NCI-H2107 (cell line): ENCODE results near the gene SMIM10L2A.
"Not testable (repeated sequence)": the region's sequence is repeated elsewhere in the genome, so short reads cannot be mapped to it uniquely, and the experiment has no call there.

Experiments
- DNase-seq: peaks from one replicate; lab custom pipeline; 2025; lab: John Stamatoyannopoulos, UW

SMIM10L2A gene

DNA sequence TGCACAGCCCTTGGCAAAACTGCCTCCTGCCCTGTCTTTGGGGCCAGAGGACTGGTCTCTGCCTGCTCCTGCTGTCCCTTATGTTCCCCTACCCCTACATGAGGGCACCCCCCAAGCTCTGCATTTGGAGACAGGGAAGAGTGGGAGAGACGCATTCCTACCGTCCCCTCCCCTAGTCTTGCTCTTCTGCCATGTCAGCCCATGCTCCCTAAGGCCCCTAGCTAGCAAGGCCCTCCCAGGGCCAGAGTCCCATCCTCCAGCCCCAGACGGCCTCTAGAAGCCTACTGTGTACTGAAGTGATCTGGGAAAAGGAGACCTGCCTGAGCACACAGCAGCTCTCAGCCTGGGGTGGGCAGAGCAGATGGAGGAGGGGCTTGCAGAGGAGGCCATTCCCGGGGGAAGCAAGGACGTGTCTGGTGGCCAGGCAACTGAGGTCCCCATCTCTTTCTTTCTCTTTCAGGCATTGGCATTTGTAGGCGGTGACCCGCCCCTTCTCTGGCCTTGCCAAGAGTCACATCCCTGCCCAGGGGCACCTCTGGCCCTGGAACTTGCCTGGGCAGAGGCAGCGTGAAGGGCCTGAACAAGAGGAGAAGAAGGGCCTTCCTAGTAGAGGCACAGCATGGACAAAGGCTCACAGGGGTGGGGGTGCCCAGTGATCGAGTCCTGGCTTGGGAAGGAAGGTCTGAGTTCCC lies 1.6 kb downstream of the SMIM10L2A start:
- DNase-seq = not testable (repeated sequence)

DNA sequence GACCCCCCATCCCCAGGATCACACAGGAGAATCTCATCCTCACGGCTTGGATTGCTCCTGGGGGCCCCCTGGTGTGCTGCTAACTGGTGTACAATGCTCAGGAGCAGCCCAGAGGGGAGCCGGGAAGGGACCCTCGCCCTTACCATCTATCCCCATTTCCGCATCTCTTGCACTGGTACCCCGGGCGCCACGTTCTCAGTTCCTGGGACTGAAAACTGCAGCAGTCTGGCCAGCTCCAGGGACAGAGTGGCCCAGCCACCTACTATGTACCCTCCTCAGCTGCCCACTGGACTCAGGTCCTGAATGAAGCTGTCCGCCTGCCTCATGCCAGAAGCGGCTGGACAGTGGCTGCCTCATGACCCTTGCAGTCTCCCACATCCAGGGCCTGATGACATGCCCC lies 2.7 kb downstream of the SMIM10L2A start:
- DNase-seq = no peak

DNA sequence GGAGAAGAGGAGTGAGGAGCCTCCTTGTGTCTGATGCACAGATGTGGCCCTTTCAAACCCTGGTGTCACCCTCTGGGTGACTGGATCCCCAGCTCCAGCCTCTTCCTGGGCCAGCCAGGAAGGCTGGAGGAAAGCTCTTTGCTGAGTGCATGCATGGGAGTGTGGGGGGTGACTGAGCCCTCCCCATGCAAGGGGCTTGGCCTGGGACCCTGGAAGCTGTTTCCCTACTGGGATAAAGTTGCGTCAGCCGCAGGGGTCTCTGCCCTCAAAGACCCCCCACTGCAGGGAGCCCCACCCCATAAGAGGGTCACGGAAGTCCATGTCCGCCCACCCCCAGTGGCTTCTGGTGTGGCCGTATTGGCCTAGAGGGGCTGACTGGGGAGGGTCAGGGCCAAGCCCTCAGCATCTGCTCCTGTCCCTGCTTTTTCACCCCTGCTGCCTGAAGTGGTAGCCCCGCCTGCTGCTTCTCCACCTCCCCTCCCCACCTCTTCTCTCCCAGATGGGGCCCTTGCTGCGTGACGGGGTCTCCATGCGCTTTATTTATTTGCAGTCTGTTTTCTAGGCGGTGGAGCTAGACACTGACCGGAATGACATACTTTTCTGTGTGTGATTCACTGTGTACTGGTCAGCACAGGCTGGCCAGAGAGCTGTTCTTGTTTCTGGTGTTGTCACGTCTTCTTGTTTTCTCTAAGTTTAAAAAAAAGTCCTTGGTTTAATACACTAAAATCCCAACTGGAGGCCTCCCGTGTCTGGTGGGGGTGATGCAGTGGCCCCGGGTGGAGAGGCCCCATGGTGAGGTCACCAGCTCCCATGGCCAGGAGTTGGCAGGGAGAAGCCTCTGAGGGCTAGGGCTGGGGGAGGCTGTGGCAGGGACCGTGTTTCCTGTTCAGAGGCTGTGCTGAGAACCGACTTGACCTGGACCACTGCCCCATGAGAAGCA lies 3.6 kb downstream of the SMIM10L2A start:
- no peak for DNase-seq

DNA sequence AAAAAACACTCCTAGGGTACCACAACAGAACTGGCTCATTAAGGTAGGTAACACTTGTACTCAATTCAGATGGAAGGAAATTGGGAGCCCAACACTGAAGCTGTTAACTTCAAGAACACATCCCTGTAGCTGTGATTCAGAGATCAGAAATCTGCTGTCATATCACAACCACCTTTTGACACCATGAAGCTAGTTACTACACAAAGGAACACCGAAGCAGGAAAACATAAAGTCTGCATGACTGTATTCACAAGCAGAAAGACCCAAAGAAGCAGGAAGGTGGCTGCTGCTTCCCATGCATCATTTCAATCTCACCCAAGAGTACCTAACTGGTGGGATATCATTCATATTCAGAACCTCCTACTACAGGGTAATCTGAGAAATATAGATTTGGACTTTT lies 7.7 kb downstream of the SMIM10L2A start:
- no peak for DNase-seq

DNA sequence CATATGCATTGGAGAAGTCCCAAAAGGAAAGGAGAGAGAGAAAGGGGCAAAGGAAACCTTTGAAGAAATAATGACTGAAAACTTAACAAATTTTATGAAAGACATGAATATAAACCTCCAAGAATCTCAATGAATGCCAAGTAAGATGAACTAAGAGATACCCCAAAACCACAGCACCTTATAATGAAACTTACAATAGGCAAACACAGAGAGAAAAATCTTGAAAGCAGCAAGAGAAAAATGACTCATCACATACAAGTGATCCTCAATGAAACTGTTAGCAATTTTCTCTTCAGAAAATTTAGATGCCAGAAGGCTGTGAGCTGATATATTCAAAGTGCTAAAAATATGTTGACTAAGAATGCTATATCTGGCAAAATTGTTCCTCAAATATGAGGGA lies 10.1 kb downstream of the SMIM10L2A start:
- no peak for DNase-seq

DNA sequence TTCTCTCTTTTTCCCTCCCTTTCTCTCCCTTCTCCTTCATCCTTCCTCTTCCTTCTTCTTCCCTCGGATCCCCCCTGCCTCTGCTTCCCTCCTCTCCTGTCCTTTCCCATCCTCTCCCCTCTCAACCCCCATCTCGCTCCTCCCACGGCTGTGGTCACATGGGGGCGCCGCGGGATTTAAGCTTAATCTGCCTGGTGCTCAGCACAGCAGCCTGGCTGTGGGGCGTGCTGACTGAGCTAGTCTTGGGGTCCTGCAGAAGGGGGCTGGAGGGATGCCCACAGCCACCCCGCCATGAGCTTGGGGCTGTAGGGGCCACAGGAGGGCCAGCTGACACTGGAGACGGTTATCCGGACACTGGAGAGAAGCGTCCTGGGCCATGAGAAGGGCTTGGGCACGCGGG lies 10.7 kb downstream of the SMIM10L2A start:
- no peak for DNase-seq

DNA sequence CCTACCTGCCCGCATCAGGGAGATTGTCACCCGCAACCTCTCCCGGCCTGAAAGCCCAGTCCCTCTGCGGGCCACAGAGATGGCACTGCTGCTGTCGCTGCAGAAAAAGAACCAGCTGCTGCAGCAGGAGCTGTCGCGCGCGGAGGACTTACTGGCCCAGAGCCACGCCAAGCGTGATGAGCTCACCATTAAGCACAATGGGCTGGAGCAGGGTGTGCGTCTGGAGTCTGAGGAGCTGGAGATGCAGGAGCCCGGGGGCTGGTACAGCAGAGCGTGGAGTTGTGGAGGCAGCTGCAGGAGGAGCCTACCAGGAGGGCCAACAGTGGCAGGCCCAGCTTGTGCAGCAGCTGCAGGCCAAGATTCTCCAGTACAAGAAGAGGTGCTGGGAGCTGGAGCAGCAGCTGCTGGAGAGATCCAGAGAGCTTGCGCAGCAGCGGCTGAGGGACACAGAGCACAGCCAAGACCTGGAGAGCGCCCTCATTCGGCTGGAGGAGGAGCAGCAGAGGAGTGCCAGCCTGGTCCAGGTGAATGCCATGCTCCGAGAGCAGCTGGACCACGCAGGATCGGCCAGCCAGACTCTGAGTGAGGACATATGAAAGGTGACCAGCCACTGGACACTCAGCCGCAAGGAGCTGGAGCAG lies 11.3 kb downstream of the SMIM10L2A start:
- DNase-seq = no peak

DNA sequence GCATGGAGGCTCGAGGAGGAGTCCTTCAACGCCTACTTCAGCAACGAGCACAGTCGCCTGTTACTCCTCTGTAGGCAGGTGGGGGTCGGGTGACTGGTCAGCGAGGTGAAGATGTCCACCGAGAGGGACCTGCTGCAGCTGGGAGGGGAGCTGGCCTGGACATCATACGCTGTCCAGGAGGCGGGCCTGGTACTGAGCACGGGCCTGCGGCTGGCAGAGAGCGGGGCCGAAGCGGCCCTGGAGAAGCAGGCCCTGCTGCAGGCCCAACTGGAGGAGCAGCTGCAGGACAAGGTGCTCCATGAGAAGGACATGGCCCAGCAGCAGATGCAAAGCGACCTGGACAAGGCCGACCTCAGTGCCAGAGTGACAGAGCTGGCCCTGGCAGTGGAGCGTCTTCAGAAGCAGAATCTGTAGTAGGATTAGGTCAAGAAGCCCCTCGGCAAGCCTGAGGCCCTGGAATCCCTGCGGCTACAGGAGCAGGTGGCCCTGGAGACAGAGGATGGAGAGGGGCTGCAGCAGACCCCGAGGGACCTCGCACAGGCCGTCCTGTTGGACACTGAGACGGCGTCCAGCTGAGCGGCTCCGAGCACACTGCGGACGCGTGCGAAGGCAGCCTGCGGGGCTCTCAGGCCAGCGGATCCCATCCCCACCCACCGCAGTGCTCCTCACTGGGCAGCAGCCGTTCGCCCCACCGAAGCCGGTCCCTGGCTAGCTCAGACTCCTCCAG lies 11.9 kb downstream of the SMIM10L2A start:
- DNase-seq = no peak

DNA sequence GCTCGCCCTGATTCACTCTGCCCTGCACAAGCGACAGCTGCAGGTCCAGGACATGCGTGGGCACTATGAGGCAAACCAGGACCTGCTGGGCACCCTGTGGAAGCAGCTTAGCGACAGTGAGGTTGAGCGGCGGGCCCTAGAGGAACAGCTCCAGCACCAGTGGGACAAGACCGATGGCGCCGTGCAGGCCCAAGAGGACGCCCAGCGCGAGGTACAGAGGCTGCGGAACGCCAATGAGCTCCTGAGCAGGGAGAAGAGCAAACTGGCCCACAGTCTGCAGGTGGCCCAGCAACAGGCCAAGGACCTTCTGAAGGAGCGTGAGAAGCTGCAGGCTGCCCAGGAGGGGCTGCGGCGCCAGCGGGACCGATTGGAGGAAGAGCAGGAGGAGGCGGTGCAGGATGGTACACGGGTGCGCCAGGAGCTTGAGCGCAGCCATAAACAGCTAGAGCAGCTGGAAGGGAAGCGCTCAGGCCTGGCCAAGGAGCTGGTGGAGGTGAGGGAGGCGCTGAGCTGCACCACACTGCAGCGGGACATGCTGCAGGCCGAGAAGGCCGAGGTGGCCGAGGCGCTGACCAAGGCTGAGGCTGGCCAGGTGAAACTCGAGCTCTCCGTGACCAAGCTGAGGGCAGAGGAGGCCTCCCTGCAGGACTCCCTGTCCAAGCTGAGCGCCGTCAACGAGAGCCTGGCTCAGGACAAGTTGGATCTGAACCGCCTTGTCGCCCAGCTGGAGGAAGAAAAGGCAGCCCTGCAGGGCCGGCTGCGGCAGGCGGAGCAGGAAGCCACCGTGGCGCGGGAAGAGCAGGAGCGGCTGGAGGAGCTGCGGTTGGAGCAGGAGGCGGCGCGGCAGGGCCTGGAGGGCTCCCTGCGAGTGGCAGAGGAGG lies 12.8 kb downstream of the SMIM10L2A start:
- no peak for DNase-seq

DNA sequence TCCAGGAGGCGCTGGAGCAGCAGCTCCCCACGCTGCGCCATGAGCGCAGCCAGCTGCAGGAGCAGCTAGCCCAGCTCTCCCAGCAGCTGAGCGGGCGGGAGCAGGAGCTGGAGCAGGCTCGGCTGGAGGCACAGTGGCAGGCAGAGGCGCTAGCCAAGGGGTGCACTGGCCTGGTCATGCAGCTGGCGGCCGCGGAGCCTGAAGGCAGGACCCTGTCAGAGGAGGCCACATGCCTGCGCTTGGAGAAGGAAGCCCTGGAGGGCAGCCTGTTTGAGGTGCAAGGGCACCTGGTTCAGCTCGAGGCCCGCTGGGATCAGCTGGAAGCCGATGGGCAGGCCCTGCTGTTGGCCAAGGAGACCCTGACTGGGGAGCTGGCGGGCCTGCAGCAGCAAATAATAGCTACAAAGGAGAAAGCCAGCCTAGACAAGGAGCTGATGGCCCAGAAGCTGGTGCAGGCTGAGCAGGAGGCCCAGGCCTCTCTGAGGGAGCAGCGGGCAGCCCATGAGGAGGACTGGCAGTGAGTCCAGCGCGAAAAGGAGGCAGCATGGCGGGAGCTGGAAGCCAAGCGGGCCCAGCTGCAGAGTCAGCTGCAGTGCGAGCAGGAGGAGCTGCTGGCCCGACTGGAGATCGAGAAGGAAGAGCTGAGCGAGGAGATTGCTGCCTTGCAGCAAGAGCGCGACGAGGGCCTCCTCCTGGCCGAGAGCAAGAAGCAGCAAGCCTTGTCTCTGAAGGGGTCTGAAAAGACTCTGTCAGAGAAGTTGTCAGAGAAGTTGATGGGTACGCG lies 13.6 kb downstream of the SMIM10L2A start:
- DNase-seq = no peak

DNA sequence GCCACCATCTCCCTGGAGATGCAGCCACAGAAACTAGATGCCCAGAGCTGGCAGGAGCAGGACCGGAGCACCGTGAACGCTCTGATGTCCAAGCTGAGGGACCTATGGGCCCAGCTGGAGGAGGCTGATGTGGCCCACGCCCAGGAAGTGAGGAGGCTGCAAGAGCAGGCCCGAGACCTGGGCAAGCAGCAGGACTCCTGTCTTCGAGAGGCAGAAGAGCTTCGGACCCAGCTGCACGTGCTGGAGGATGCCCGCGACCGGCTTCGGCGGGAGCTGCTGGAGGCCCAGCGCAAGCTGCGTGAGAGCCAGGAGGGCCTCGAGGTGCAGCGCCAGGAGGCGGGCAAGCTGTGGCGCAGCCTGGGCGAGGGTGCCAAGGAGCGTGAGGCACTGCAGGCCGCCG lies 14.2 kb downstream of the SMIM10L2A start:
- no peak for DNase-seq

DNA sequence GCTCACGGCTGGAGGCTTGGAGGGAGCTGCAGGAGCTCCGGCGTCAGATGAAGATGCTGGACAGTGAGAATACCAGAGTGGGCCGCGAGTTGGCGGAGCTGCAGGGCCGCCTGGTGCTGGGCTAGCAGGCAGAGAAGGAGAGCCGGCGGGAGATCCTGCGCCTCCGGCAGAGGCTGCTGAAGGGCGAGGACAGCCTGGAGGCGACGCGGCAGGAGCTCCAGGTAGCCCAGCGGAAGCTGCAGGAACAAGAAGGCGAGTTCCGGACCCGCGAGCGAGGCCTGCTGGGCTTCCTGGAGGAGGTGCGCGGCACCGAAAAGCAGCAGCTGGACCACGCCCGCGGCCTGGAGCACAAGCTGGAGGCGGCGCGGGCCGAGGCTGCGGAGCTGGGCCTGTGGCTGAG lies 14.7 kb downstream of the SMIM10L2A start:
- no peak for DNase-seq

DNA sequence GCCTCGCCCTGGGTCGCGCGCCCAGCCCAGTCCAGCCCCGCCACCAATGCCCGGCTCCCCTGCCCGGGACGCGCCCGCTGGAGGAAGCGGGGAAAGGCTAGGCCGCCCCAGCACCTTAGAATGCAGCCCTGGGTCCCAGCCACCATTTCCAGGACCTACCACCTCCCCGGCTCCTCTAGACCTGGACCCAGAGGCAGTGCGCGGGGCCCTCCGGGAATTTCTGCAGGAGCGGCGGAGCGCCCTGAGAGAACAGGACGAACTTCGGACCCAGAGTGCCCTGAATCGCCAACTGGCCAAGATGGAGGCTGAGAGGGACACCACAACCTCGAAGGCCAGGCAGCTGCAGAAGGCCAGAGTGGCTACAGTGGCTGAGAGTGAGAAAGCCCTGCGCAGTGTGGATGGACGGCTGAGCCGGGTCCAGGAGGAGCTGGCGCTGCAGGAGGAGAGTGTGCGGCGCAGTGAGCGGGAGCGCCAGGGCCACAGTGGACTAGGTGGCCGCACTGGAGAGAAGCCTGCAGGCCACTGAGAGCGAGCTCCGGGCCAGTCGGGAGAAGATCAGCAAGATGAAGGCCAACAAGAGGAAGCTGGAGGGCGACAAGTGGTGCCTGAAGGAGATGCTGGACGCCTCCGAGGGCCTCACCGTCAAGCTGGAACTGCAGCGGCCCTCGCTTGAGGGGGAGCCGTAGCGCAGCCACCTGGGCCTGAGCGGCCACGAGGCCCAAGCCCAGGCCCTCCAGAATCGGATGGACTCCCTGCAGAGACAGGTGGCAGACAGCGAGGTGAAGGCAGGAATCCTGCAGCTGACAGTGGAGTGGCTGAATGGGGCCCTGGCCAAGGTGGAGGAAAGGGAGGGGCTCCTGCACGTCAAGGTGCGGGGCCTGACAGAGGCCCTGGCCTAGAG lies 15.5 kb downstream of the SMIM10L2A start:
- no peak for DNase-seq

DNA sequence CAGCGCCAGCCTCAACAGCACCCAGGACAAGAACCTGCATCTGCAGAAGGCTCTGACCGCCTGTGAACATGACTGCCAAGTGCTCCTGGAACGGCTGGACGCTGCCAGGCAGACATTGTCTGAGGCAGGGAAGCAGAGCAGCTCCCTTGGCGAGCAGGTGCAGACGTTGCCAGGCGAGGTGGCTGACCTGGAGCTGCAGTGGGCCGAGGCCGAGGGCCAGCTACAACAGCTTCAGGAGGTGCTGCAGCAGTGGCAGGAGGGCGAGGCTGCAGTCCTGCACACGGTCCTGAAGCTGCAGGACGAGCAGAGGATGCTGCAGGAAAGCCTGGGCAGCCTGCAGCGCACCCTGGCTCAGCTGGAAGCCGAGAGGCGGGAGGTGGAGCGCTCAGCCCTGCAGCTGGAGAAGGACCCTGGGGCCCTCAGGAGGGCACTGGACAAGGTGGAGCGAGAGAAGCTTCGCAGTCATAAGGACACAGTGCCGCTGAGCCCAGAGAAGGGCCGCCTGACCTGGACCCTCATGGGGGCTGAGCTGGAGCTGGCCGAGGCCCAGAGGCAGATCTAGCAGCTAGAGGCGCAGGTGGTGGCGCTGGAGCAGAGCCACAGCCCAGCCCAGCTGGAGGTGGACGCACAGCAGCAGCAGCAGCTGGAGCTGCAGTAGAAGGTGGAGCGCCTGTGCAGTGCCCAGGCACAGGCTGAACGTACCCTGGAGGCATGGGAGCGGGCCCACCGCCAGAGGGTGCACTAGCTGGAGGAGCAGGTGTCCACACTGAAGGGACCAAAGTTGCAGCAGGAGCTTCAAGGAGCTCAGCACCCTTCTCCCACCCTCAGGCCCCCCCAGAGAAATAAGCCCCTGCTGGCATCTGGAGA lies 16.4 kb downstream of the SMIM10L2A start:
- no peak for DNase-seq

DNA sequence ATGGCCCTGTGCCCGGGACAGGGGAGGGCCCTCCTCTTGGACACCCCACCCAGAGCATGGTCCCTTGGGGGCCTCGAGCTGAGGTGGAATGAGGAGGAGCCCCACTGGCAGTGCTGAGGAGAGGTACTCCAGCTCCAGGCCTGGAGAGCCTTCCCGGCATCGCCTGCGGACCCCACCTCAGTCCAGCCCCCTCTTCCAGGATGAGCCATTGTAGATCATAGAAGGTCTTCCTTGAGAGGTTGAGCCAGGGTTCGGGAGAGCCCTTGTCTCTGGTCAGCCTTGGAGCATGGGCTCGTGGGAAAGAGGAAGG lies 16.9 kb downstream of the SMIM10L2A start:
- no peak for DNase-seq

DNA sequence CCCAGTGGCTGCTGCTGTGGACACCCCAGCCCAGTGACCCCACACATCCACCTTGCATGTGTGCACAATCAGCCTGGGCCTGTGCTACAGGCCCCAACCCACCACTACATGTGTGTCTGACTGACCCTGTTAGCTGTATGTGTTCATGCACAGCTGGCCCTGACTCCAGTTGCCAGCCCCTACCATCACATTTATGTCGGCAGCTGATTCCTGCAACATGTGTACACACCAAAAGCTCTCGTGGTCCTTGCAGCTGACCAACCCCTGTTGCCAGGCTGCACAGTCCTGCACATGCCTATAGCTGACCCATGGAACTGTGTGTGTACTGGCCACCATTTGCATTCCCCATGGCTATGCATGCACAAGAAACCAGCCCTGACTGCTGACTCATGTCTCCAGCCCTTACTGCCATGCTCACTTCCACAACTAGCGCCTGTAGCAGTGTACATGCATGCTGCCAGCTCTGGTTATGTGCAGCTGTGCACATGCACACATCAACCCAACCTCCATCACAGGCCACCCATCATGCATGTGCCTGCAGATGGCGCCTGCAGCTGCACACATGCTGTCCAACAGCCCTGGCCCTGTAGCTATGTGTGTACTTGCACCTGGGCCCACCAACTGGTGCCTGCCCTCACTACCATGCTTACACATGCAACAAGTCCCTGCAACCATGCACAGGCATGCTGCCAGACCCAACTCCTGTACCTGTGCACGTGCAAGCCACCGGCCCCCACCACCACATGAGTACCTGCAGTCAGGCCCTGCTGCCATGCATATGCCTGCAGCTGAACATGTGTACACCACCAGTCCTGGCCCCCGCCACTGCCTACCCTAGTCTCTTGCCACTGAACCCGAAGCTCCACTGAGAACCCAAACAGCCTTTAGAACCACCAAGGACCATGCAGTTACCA lies 28.1 kb downstream of the SMIM10L2A start:
- no peak for DNase-seq

DNA sequence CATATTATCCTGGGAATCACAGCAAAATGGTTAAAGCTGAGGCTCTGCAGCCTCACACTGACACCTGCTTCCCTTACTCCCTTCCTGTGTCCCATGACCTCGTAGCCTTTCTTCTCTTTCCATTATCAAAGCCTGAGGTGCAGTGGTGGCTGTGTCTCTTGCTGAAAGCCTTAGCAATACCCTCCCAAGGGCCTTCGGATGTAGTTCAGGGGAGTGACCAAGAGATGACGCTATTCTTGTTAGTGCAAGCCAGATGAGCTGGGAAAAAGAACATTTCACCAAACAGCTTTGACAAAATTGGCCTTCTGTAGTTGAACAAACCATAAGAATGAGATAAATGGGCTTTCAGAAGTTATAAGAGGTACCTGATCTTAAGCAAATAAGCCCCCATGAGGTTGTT lies 31.6 kb downstream of the SMIM10L2A start:
- no peak for DNase-seq
